Smooth muscle cell of the pulmonary artery (primary cell): ENCODE data around the gene KIF3C. TPM values are rescaled to one million over a fixed set of nuclear protein-coding genes. Genes with fewer than 3 reads are reported as not detected.

Source experiments
- total RNA-seq: library from RNA; depleted of rRNA; stranded (reverse); fragments of >200 nt; gene quantifications from 2 replicates; pipeline ENCODE4 v1.2.3, GENCODE V29; 2014

The KIF3C gene
- total RNA-seq: 14.7 and 19.2 TPM in 2 replicates

DNA sequence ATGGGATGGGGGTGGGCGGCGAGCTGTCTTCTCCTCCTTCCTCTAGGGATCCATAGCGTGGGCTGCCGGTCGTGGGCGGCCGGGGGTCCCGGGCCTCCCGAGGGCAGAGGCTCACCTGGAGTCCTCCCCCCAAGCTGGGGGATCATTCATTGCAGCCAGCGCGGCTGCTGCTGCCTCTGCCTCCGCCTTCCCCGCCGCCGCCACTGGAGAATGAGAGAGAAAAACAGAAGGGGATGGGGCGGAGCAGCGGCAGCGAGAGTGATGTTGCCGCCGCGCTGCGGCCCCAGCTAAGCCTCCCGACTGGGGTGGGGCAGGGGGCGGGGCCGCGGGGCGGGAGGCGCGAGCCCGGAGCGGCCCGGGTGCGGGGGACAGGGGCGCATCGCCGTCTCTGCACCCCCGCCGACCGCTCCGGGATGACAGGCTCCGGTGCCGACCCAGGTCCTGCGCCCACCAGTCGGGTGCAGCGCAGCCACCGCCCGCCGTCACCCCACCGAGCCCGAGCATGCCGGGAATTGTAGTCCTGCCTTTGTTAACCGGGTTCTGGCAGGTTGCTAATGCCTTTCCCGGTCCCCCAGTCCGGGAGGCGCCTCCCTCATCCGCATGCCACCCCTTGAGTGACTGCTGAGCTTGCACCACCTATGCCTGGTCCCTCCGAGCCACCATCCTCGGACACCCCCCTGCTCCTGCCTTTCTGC lies at the start of gene KIF3C:
Gene KIF3C, minus strand, starts transcription at position 225 of the 695 bp plus-strand sequence. CDS start 580 bp downstream, outside the sequence.

DNA sequence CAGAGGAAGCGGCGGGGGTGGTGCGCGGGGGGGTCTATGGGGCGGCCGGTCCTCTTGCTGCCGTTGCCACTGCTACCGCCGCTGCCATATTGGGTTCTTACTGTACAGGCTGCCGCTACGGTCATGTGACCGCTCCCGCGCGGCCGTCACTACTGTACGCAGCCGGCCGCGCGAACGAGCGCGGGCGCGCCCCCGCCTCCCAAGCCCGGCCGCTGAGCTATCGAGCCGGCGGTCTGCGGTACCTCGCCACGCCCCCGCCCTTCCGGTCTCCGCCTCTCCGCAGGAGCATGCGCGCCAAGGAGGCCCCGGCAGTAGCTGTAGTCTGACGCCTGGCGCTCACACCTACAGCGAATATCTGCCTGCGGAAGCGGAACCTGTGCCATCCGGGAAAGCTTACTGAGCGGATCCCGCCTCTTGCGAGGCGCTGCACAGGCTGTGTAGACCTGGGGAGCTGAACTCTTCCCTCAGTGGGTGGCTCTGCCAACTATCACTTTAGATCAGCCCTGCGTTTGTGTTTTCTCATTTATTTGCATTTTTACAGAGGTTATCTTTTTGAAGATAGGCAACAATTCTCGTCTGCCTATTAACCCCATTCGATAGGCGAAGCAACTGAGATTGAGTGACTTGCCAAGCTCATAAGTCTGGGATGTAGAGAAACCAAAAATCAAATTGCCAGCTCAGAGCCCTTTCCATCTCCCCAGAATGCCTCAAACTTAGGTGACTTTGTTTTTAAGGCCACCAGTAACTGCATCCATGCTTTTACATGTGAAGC lies 103.8 kb downstream of the KIF3C start, which contains the start of gene ASXL2:
Gene ASXL2, minus strand, starts transcription at position 127 of the 772 bp plus-strand sequence. CDS start 265 bp downstream, outside the sequence.

Other genes with a start within 250 kb of the KIF3C start
- gene ASXL2, start 104.0 kb downstream of the KIF3C start, total RNA-seq: 10.1 and 19.4 TPM in 2 replicates
- gene RAB10, start 51.6 kb upstream of the KIF3C start, total RNA-seq: 124 and 130 TPM in 2 replicates
- gene GAREM2, start 190.6 kb upstream of the KIF3C start, total RNA-seq: 1.7 and 2.4 TPM in 2 replicates